ENCODE measurements around the gene CCDC88B.

CCDC88B gene

GRCh38 chr11:64339754-64340408 is at the start of gene CCDC88B:
TSS of gene CCDC88B (plus strand) at chr11:64340204. CDS start at chr11:64340267, 63 bp downstream.
- DNase-seq (ENCODE audit: low read depth): peak; percentile 80

- no peak for DNase-seq (ENCODE audit: low read depth)
Measured at GRCh38 chr11:64290352-64291261, 49.4 kb upstream of the CCDC88B start.

- DNase-seq (ENCODE audit: low read depth): no peak
Measured at GRCh38 chr11:64291262-64291751, 48.7 kb upstream of the CCDC88B start, which contains the start of gene KCNK4. TSS of gene KCNK4 (plus strand) at chr11:64291302. CDS start at chr11:64293019, 1,717 bp downstream.

GRCh38 chr11:64291752-64292459 is 48.1 kb upstream of the CCDC88B start:
- DNase-seq (ENCODE audit: low read depth): no peak

- no peak for DNase-seq (ENCODE audit: low read depth)
Measured at GRCh38 chr11:64292460-64293254, 47.3 kb upstream of the CCDC88B start.

- DNase-seq (ENCODE audit: low read depth): no peak
Measured at GRCh38 chr11:64294774-64295173, 45.2 kb upstream of the CCDC88B start.

GRCh38 chr11:64295760-64296159 is 44.2 kb upstream of the CCDC88B start:
- DNase-seq (ENCODE audit: low read depth): no peak

GRCh38 chr11:64296236-64296635 is 43.8 kb upstream of the CCDC88B start:
- DNase-seq (ENCODE audit: low read depth): no peak

- no peak for DNase-seq (ENCODE audit: low read depth)
Measured at GRCh38 chr11:64296830-64297698, 42.9 kb upstream of the CCDC88B start.

- no peak for DNase-seq (ENCODE audit: low read depth)
Measured at GRCh38 chr11:64297699-64298358, 42.2 kb upstream of the CCDC88B start.

GRCh38 chr11:64298966-64299846 is 40.8 kb upstream of the CCDC88B start:
- no peak for DNase-seq (ENCODE audit: low read depth)

GRCh38 chr11:64299847-64300648 is 40.0 kb upstream of the CCDC88B start, which contains the start of gene CATSPERZ:
TSS of gene CATSPERZ (plus strand) at chr11:64300358. CDS start at chr11:64300411, 53 bp downstream.
- no peak for DNase-seq (ENCODE audit: low read depth)

GRCh38 chr11:64303109-64304031 is 36.6 kb upstream of the CCDC88B start:
- DNase-seq (ENCODE audit: low read depth): no peak

GRCh38 chr11:64304032-64304315 is 36.0 kb upstream of the CCDC88B start:
- DNase-seq (ENCODE audit: low read depth): no peak

- DNase-seq (ENCODE audit: low read depth): peak; percentile 84
Measured at GRCh38 chr11:64304316-64305072, 35.5 kb upstream of the CCDC88B start.

- peak; percentile 100 for DNase-seq (ENCODE audit: low read depth)
Measured at GRCh38 chr11:64305075-64305690, 34.8 kb upstream of the CCDC88B start, which contains the start of gene ESRRA. TSS of gene ESRRA (plus strand) at chr11:64305524. CDS start at chr11:64307180, 1,656 bp downstream.
